Measurements from ENCODE around the gene SGIP1. TPM values are rescaled to one million over a fixed set of nuclear protein-coding genes. Genes with fewer than 3 reads are reported as not detected.

Gene SGIP1
- total and polyA plus RNA-seq, 2 of the 4 experiments (the other 2 are of a cell fraction): 27.1 to 42.7 TPM

- H3K23ac ChIP-seq (ENCODE audit: low read depth, low read length): no peak overlapping the region
- H3K4me3 ChIP-seq (ENCODE audit: insufficient read depth, low read depth, low read length): no peak overlapping the region
- no peak overlapping the region for H2AFZ ChIP-seq (replicated peaks; ENCODE audit: low read length, poor library complexity)
- WGBS, 2 experiments (ENCODE audit: extremely low coverage in 2 of 2, insufficient read length in 1 of 2): no CpG with 5 or more reads among the region's 2 CpGs
- no peak overlapping the region for H3K4me2 ChIP-seq (ENCODE audit: low read depth, low read length)
- H3K56ac ChIP-seq (ENCODE audit: extremely low read depth, insufficient read depth, low read length): no peak overlapping the region
- POLR2A ChIA-PET (ENCODE audit: unreplicated experiment): no interaction called here
- H2BK120ac ChIP-seq (ENCODE audit: low read depth, low read length): no peak overlapping the region
- no peak overlapping the region for H4K91ac ChIP-seq (ENCODE audit: insufficient read depth, low read depth, low read length)
- in situ Hi-C loops (cut with MboI; ENCODE audit: low sequenced_read_pairs): loop anchor here (25.0 kb wide), 1 partner anchor 749 kb away; no protein-coding TSS in a partner anchor
- TF ChIP-seq CTCF (conservative IDR thresholded peaks at IDR 0.05; ENCODE audit: low read depth, low read length) (0 out of 2 replicates have a peak, but pooled peaks have one; percentile 17), CHD1 (IDR thresholded peaks at IDR 0.05; ENCODE audit: low read depth, low read length) (no peak), SMC3 (IDR thresholded peaks at IDR 0.05; ENCODE audit: low read depth, low read length) (no peak), RAD21 (IDR thresholded peaks at IDR 0.05; ENCODE audit: low read length) (no peak), POLR2A (IDR thresholded peaks at IDR 0.05; ENCODE audit: low read depth, low read length) (no peak)
- H3K9me3 ChIP-seq (ENCODE audit: control insufficient read depth, insufficient read depth, low read length): no peaks in the 10 kb centered on the region
- H2BK20ac ChIP-seq (ENCODE audit: low read depth, low read length): no peak overlapping the region
- DNase-seq (no peak), ATAC-seq (ENCODE audit: low read depth) (no peak; the same call in 1 of the 2 replicates)
- no peak overlapping the region for H2BK15ac ChIP-seq (ENCODE audit: low read depth, low read length)
- H2AK5ac ChIP-seq (ENCODE audit: low read depth, low read length): no peak overlapping the region
- BruUV-seq (replicated peaks): no TSS peak
- H2AK9ac ChIP-seq (replicated peaks; ENCODE audit: low read depth, low read length, poor library complexity): no peak overlapping the region
- H3K79me1 ChIP-seq (ENCODE audit: low read depth in 1 of 2, low read length in 2 of 2): no peaks in the 10 kb centered on the region
- no peak overlapping the region for H2BK5ac ChIP-seq (ENCODE audit: low read depth, low read length, poor library complexity, severe bottlenecking)
- CTCF ChIA-PET: no interaction called here
- intact Hi-C loops (cut with micrococcal nuclease): no loop called here
- no peak overlapping the region for H3K18ac ChIP-seq (ENCODE audit: low read depth, low read length)
- no peak overlapping the region for H4K5ac ChIP-seq (ENCODE audit: low read depth, low read length)
- H3K4me1 ChIP-seq (ENCODE audit: control insufficient read depth, insufficient read depth, low read length): no peaks in the 10 kb centered on the region
- H3K14ac ChIP-seq (replicated peaks; ENCODE audit: low read depth, low read length): no peak overlapping the region
- dilution Hi-C loops (cut with HindIII; ENCODE audit: low sequenced_read_pairs, unreplicated experiment): no loop called here
- H3K27ac ChIP-seq (ENCODE audit: insufficient read depth, low read length): no peak overlapping the region
- H4K20me1 ChIP-seq (ENCODE audit: insufficient read depth, low read length): no peaks in the 10 kb centered on the region
- H3K36me3 ChIP-seq (ENCODE audit: control insufficient read depth, insufficient read depth, low read length): no peaks in the 10 kb centered on the region
- H3K9ac ChIP-seq (ENCODE audit: low read depth, low read length): no peak overlapping the region
- H3K4ac ChIP-seq (ENCODE audit: low read depth, low read length): no peak overlapping the region
- H4K8ac ChIP-seq (ENCODE audit: low read depth in 2 of 2, low read length in 2 of 2): no peak overlapping the region; a peak in 1 of 4 replicates
- peaks cover 5% of the 10 kb centered on the region; the same call in 1 of the 2 replicates for H3K9me1 ChIP-seq (ENCODE audit: insufficient read depth, low read length)
- H3K27me3 ChIP-seq (ENCODE audit: control insufficient read depth, insufficient read depth, low read length): no peaks in the 10 kb centered on the region
Observed at GRCh38 chr1:66711420-66711819, 177.5 kb downstream of the SGIP1 start.

Data from IMR-90 (cell line).